ENCODE data around the gene FDX2. TPM values are rescaled to one million over a fixed set of nuclear protein-coding genes. Genes with fewer than 3 reads are reported as not detected.
A peak's percentile ranks its signal among the peaks of the same experiment; 100 is the strongest.

FDX2 gene
- total RNA-seq, 2 experiments from 2014 or later = 8.1 to 14.3 TPM

DNA sequence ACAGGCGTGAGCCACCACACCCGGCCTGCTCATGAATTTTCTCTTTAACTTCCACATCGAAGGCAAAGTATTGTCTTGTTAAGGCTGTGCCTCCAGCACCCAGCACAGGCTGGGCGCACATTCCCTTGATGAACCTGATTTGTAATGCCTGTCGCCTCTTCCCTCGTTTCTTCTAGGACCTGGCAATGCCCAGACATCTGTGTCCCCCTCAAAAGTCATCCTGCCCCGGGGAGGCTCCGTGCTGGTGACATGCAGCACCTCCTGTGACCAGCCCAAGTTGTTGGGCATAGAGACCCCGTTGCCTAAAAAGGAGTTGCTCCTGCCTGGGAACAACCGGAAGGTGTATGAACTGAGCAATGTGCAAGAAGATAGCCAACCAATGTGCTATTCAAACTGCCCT lies 41.2 kb downstream of the FDX2 start:
- Mint-ChIP-seq H3K27me3 (no peaks in the 10 kb centered on the region), H3K9me3 (no peaks in the 10 kb centered on the region), H3K4me1 (ENCODE audit: low read depth) (peaks cover 33% of the 10 kb centered on the region), H3K4me3 (peak overlapping the region; percentile 26), H3K27ac (peak overlapping the region; percentile 59), H3K36me3 (ENCODE audit: low read depth) (peaks cover 49% of the 10 kb centered on the region)
- TF ChIP-seq, protein P1, sequence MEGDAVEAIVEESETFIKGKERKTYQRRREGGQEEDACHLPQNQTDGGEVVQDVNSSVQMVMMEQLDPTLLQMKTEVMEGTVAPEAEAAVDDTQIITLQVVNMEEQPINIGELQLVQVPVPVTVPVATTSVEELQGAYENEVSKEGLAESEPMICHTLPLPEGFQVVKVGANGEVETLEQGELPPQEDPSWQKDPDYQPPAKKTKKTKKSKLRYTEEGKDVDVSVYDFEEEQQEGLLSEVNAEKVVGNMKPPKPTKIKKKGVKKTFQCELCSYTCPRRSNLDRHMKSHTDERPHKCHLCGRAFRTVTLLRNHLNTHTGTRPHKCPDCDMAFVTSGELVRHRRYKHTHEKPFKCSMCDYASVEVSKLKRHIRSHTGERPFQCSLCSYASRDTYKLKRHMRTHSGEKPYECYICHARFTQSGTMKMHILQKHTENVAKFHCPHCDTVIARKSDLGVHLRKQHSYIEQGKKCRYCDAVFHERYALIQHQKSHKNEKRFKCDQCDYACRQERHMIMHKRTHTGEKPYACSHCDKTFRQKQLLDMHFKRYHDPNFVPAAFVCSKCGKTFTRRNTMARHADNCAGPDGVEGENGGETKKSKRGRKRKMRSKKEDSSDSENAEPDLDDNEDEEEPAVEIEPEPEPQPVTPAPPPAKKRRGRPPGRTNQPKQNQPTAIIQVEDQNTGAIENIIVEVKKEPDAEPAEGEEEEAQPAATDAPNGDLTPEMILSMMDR (IDR thresholded peaks at IDR 0.05) = no peak
- CTCF ChIA-PET = interaction anchor here (1.1 kb wide), 1 partner anchor 15 kb away, joined by 4 read pairs; the partner anchor contains the start of gene ICAM5
- DNase-seq = no peak
- ATAC-seq = no peak
- POLR2A ChIA-PET = interaction anchor here (0.8 to 8.0 kb wide), 2 partner anchors 8 to 14 kb away, joined by 4 to 107 read pairs; partner anchors contain the start of genes ICAM4 and ICAM5
- intact Hi-C loops (cut with micrococcal nuclease) = no loop called here

DNA sequence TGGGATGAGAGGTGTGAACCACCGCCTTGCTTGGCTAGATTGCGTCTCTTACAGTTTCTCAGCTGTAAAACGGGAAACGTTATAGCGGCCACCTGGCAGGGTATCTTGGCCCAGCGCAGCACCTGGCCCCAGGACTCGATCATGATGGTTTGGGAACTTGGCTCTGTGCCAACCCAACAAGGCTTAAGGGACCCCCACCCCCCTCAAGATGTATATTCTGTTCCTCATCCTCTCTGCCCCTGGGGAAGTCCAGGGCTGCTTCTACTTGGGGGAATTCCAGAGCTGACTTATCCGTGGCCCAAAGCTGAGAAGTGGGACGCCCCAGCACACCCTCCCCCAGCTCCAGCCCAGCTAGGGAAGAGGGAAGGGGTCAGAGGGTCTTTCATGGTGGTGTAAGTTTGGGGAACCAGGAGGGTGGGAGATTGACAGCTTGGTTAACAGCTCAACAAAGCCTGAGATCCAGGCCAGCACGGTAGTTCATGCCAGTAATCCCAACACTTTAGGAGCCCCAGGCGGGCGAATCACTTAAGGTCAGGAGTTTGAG lies 44.2 kb downstream of the FDX2 start:
- peaks cover 24% of the 10 kb centered on the region for H3K4me1 Mint-ChIP-seq (ENCODE audit: low read depth)
- no peaks in the 10 kb centered on the region for H3K9me3 Mint-ChIP-seq

GRCh38 chr19:10270616-10271394 lies 45.0 kb downstream of the FDX2 start, which contains the start of gene ICAM1:
Gene ICAM1 (plus strand): TSS chr19:10271120. CDS start chr19:10271160, 40 bp downstream.
- TF ChIP-seq, protein P1 (IDR thresholded peaks at IDR 0.05) = no peak
- Mint-ChIP-seq H3K9me3 (no peaks in the 10 kb centered on the region), H3K27ac (peak within 1 kb of the TSS; percentile 89), H3K36me3 (ENCODE audit: low read depth) (peaks cover 31% of the 10 kb centered on the region), H3K4me3 (peak within 1 kb of the TSS; percentile 85), H3K4me1 (ENCODE audit: low read depth) (peaks cover 24% of the 10 kb centered on the region), H3K27me3 (no peaks in the 10 kb centered on the region)
- POLR2A ChIA-PET = interaction anchor here (0.6 to 8.0 kb wide), 26 partner anchors 9 to 295 kb away, joined by 3 to 107 read pairs (median 6); partner anchors contain the start of genes CDC37, DNMT1, FDX2 and ICAM4
- DNase-seq (peak; percentile 90), ATAC-seq (peak; percentile 62)
- intact Hi-C loops (cut with micrococcal nuclease) = no loop called here
- CTCF ChIA-PET = interaction anchor here (0.7 to 8.8 kb wide), 26 partner anchors 10 to 339 kb away, joined by 3 to 286 read pairs (median 4); partner anchors contain the start of genes CDC37, FDX2, ICAM4 and ICAM5

More for the DNA sequence above, 44.2 kb downstream of the FDX2 start:
- ATAC-seq (no peak), DNase-seq (peak; percentile 55)
- TF ChIP-seq, protein P1 (IDR thresholded peaks at IDR 0.05) = no peak
- H3K27me3 Mint-ChIP-seq = no peaks in the 10 kb centered on the region
- intact Hi-C loops (cut with micrococcal nuclease) = no loop called here
- CTCF ChIA-PET = interaction anchor here (0.7 to 8.8 kb wide), 18 partner anchors 9 to 340 kb away, joined by 3 to 286 read pairs (median 6); partner anchors contain the start of genes FDX2, ICAM4, ICAM5 and RAVER1
- peak overlapping the region; percentile 89 for H3K27ac Mint-ChIP-seq
- peak overlapping the region; percentile 85 for H3K4me3 Mint-ChIP-seq
- peaks cover 31% of the 10 kb centered on the region for H3K36me3 Mint-ChIP-seq (ENCODE audit: low read depth)
- POLR2A ChIA-PET = interaction anchor here (0.6 to 8.0 kb wide), 18 partner anchors 8 to 165 kb away, joined by 3 to 107 read pairs (median 7); partner anchors contain the start of genes CDC37, FDX2, ICAM4 and ICAM5

GRCh38 chr19:10270180-10270615 lies 45.6 kb downstream of the FDX2 start:
- H3K36me3 Mint-ChIP-seq (ENCODE audit: low read depth) = peaks cover 28% of the 10 kb centered on the region
- ChIA-PET CTCF (interaction anchor here (1.0 to 8.8 kb wide), 21 partner anchors 9 to 339 kb away, joined by 3 to 286 read pairs (median 4); partner anchors contain the start of genes CDC37, FDX2, ICAM4 and ICAM5), POLR2A (interaction anchor here (0.7 to 8.0 kb wide), 18 partner anchors 9 to 296 kb away, joined by 3 to 107 read pairs (median 8); partner anchors contain the start of genes CDC37, DNMT1, ICAM4 and ICAM5)
- H3K4me1 Mint-ChIP-seq (ENCODE audit: low read depth) = peaks cover 24% of the 10 kb centered on the region
- intact Hi-C loops (cut with micrococcal nuclease) = no loop called here
- no peaks in the 10 kb centered on the region for H3K27me3 Mint-ChIP-seq
- DNase-seq (peak; percentile 90), ATAC-seq (peak; percentile 64)
- TF ChIP-seq, protein P1 (IDR thresholded peaks at IDR 0.05) = no peak
- peak overlapping the region; percentile 85 for H3K4me3 Mint-ChIP-seq
- H3K9me3 Mint-ChIP-seq = no peaks in the 10 kb centered on the region
- peak overlapping the region; percentile 89 for H3K27ac Mint-ChIP-seq

All from activated CD8-positive, alpha-beta T cell treated with anti-CD3 and anti-CD28 coated beads for 36 hours (primary cell).